PFSK-1 (cell line): ENCODE results near the gene VAV3.

Experiments
- POLR2AphosphoS5 ChIP-seq: IDR thresholded peaks from 2 replicates; pipeline ENCODE4 v1.6.1; 2012; ENCODE audit warnings: low read depth, mild to moderate bottlenecking, control low read depth, low read length, moderate library complexity
- REST ChIP-seq, 2 experiments: IDR thresholded peaks; 2 replicates each; pipeline versions ENCODE4 v1.6.1 to v1.8.0; 2011 to 2012; ENCODE audit warnings: low read depth in 2 of 2, low read length in 2 of 2, control low read depth in 1 of 2, inconsistent platforms in 1 of 2, mild to moderate bottlenecking in 1 of 2, moderate library complexity in 1 of 2; ENCODE audit not compliant: insufficient read depth in 1 of 2
- SIN3A ChIP-seq: IDR thresholded peaks from 2 replicates; pipeline ENCODE4 v1.6.1; 2012; ENCODE audit warnings: mild to moderate bottlenecking, low read length, moderate library complexity, borderline replicate concordance; ENCODE audit not compliant: insufficient read depth
- TAF1 ChIP-seq: IDR thresholded peaks from 2 replicates; pipeline ENCODE4 v1.6.1; 2012; ENCODE audit warnings: low read length, control low read depth, borderline replicate concordance; ENCODE audit not compliant: insufficient read depth

DNA sequence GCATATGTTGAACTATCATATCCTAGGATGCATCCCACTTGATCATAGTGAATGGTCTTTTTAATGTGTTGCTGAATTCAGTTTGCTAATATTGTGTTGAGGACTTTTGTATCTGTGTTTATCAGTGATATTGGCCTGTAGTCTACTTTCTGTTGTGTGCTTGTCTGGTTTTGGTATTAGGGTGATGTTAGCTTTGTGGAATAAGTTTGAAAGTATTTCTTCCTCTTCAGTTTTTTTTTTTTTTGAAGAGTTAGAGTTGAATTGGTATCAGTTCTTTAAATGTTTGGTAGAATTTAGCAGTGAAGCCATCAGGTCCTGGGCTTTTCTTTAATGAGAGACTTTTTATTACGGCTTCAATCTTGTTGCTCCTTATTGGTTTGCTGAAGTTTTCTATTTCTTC lies 162.3 kb downstream of the VAV3 start:
- TF ChIP-seq REST (IDR thresholded peaks at IDR 0.05; ENCODE audit: insufficient read depth in 1 of 2, low read depth in 2 of 2, low read length in 2 of 2) (no peak), POLR2AphosphoS5 (no peak), TAF1 (no peak), SIN3A (no peak)
